ENCODE results near the gene KCNE2.

KCNE2 gene, protein sequence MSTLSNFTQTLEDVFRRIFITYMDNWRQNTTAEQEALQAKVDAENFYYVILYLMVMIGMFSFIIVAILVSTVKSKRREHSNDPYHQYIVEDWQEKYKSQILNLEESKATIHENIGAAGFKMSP

DNA sequence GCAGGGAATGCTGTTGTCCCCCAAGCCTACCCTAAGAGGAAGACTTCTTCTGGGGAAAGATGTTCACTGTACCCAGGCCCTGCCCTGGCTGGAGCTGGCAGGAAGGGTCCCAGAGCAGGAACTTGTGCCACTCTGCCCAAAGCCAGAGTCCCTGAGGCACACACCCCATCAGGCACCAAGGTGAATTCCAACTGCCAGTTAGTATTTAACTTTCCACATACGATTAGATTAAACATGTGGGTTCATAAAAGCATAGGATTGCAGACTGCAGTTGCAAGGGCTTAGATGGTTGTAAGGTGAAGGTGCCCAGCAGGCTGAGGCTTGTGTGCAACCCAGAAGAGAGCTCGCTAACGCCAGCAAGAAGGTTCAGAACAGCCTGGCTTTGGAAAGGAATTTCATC is at the start of gene KCNE2:
Gene KCNE2 (plus strand): TSS at position 274 of the 400 bp plus-strand sequence. CDS start 6,473 bp downstream, outside the sequence.
- FAIRE-seq = no peak

DNA sequence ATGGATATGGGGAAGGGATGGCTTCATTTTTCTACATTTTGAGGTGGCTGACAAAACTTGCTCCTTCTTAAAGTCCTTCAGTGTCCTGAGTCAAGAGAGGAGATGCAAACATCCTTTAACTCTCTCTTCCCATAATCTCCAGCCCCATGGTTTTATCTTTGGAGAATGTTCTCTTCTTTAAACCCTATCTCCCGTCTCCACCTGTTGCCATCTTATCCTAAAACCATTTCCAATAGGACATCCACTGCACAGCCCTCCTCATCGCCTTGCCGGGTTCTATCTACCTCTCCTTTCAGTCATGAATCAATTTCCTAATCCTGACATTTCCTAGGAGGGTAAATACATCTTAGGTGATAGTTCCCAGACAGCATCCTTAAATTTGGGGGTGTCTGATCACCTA is 44.2 kb upstream of the KCNE2 start:
- no peak for FAIRE-seq

DNA sequence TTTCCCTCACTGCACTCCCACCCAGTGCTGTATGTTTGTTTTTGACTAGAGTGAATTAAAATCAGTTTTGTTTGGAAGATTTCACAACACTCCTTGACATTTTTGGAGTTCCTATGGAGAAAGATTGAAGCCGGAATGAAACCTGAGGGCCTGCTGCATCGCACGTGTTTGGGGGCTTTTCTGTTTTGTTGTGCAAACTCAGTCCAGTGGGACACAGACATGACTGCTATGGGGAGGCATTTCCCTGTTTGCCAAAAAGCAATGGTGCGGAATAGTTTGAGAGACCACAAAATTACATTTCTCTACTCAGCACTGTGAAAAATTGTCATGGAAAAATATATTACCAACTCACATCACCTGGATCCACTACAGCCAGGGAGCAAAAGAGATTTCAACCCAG is 43.8 kb upstream of the KCNE2 start:
- FAIRE-seq = no peak

DNA sequence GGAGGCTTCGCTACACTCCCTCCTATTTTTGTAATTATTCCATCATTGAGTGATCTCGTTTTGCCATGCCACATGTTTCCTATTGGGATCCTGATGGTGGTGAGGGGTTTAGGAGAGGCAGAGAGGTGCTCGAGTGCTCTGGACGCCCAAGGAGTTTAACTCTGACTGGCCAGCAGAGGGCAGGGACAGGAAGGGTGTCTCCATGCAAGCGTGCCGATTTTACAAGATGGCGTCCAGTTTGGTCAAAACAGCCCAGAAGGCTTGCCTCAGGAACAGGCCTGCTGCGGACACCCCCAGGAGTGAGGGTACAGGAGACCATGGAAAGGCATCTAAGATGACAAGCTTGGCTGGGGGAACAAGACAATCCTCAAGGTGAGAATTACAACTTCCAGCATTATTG is 33.8 kb upstream of the KCNE2 start:
- no peak for FAIRE-seq

DNA sequence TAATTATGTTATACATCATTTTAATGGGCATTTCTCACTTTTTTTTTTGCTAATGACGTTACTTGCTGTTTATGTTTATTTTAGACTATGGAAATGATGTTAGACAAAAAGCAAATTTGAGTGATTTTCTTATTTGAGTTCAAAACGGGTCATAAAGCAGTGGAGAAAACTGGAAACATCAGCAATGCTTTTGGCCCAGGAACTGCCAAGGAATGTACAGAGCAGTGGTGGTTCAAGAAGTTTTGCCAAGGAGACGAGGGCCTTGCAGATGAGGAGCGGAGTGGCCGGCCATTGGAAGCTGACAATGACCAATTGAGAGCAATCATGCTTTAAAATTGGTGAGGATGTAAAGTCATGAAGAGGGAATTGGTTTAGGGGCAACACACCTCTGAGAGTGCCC is 32.1 kb upstream of the KCNE2 start:
- no peak for FAIRE-seq

DNA sequence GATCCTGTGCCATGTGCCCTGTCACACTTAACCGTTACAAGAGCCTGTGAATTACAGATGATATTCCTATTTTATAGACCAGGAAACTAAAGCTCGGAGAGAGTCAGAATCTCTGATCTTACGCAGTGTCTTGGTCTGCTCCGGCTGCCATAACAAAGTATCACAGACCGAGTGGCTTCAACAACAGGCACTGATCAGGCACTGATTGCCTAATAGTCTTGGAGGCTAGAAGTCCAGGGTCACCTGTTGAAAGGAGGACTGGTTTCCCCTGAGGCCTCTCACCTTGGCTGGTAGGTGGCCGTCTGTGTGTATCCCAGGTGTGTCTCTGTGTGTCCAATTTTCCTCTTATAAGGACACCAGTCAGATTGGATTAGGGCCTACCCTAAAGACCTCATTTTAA is 31.5 kb upstream of the KCNE2 start:
- no peak for FAIRE-seq

DNA sequence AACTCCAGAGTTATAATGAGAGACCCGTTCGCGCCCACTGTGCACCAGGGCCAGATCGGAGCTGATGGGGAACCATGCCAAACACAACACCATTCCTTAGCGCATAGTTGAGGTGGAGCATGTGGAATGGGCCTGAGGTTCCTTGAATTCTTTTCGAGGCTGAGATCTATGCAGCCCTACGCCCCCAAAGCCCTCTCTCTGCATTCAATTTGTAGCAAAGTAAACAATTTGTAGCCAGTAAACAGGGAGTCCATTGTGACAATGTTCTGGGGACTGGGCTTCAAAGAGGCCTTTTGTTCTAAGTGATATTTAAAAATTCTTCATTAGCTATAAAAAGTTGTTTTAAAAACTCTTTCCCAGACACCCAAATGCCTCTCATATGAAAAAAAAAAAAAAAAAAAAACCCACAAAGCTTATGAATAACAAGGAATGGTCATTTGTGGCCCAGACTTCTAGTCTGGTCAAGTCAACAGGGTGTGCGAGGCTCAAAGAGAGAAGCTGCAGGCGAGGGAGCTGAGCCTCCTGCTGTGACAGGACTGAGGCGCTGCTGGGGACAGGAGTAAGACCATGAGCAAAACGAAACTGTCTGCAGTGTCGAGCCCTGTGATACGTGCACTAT is 30.6 kb upstream of the KCNE2 start:
- FAIRE-seq = no peak

DNA sequence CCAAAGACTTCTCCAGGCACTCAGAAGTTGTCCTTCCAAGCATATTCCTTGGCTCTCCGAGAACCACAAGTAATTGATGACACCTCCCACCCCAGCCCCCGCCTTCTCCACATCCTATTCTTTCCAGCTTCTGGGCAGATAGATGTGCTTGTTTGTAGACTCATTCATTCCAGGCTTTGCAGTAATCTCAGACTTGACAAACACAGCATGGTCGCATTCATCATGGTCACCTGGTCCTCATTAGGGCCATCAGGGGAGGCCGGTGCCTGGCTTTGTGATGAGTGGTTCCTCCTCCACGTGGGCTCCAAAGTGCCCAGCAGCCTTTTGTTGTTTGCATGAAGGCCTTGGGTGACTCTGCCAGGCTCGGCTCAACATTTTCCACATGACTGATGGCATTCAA is 28.5 kb upstream of the KCNE2 start:
- FAIRE-seq = no peak

DNA sequence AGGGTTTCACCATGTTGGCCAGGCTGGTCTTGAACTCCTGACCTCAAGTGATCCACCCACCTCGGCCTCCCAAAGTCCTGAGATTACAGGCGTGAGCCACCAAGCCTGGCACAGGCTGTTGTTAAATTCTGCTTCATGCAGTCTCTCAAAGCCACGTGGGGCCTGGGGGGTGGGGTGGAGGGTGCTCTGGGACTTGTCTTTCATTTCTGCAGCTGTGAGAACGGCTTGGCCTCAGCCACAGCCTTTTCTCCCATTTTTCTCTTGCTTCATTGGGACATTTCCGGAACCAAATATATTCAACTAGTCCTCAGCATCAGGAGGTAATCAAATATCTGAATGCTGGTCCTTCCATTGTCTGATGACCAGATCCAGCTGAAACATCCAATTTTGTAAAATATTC is 27.6 kb upstream of the KCNE2 start:
- no peak for FAIRE-seq

DNA sequence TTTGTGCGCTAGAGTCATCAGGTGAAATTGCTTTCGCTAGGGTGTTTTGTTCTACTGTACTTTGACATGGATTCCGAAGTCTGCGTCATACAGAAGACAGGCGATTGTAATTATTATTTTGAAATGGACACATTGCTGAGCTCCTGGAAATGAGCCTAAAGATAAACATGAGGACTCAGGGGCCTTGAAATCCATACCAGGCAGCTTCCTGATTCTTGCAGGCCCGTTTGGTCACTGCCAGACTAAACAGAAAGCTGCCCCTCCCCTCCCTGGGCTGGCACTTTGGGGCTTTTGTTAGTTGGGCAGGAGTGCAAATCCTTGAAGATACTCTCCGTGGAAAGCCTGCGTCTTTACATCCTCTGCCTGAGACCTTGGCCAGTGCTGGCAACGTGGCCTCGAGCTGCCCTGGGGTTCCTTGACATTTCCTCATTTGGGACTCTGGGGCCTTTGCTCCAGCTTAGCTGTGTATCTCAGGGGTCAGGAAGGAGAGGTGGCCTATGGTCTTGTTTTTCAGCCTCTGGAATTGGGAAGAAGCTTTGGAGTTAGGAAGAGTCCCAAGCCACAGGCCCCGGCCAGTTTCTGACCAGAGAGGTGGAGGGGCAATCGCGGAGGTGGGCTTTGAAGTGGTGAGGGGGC is 26.9 kb upstream of the KCNE2 start:
- no peak for FAIRE-seq

DNA sequence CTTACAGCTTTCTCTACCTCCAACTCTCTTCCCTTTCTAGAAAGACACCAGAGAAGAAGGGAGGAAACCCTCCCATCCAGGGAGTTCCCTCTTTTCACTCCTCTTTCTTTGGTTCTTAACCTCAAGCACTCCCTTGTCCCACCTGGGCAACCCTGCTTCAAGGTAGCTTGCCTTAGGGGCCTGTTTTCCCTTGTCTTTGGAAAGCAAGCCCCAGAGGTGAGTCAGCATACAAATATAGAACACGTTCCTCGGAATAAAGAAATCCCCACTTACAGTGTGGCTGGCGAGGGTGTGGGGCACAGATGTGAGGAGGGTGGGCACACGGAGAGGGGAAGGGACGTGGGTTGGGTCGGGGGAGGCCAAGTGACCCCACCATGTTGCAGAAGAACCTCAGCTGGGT is 26.1 kb upstream of the KCNE2 start:
- no peak for FAIRE-seq

DNA sequence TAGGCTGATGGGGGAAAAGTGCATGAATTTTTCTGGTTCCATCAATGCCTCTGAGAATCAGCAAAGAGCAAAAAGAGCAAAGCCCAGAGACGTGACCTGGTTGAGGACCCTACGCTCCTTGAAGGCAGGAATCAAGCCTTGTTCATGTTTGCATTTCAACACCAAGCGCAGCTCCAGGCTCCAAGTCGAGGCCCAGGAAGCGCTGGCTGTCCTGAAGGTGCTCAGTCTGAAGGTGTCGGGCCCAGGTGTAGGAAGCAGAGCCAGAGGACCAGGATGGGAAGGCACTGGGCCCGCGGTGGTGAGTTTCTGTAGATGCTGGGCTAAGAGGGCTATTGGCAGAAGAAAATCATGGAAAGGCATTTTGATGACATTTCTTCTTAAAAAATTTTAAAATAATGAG is 25.6 kb upstream of the KCNE2 start:
- FAIRE-seq = no peak

DNA sequence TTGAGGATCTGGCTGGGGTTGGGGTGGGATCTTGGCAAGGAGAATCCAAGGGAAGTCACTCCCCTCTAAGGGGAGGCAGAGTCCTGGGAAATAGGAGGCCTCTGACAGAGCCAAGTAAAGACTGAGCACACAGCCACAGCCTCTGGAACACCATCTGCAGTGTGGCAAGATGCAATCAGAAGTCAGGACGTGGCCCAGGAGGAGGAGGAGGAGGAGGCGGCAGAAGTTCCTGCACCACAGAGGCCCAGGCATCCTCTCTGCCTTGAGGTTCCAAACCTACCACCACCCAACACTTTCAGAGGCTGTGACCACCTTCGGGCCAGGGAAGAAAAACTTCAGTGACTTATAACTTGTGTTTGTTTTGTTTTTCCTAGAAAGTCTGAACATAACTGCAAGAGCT is 23.7 kb upstream of the KCNE2 start:
- no peak for FAIRE-seq

DNA sequence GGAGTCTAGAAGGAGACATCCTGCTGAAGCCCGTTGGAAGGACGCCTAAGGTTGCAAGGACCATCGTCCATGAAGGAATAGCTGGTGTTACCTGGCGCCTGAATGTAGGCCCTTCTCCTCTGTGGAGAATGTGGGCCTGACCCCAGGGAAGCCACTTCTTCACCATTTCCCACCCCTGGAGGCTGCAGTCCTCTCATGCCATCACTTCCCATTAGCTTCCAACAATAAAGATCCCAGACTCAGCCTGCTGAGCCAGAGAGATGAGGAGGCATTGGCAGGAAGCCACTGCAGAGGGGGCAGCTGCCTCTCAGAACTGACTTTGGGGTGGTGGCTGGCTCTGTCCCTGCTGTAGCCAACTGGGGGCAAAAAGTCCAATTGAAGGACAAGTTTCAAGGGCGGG is 21.3 kb upstream of the KCNE2 start:
- no peak for FAIRE-seq

DNA sequence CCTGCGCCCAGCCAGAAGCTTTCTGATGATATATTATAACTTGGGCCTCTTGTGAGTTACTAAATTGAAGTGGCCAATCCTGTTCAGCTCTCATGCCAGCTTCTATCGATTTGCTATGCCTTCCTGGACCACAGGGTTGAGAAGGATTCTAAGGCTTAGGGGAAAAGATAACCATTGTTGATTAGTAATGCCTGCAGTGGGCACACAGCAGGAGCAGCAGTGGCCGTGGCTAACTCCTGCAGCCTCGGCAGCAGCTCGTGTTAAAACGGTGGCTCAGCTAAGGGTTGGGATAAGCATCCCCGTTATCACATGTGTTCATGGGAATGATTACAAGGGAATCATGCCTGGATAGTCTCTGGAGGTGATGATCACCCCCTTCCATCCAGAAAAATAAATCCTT is 20.5 kb upstream of the KCNE2 start:
- no peak for FAIRE-seq

DNA sequence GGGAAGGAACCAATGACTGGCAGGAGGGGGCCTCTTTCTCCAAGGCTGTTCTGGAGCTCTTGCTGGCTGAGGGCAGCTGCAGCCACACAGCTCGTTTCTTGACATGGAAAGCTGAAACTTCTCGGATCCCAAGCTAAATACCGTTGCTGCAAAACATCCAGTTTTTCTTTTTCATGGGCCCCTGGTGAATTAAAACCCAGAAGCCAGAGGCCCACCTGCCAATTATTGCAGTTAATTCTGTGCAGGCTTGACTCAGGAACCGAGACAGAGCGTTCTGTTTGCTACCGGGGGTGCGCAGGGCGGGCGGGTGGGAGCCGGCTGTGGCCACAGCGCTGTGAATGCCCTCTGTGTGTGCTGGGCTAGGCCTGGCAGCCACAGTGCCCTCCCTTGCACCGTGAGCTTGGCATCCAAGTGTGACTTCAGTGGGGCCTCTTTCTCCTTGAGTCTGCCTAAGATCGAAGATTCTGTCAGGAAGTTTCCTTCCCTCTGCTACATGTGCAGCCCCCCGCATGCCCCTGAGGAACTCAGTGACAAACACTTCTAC is 19.9 kb upstream of the KCNE2 start:
- no peak for FAIRE-seq

DNA sequence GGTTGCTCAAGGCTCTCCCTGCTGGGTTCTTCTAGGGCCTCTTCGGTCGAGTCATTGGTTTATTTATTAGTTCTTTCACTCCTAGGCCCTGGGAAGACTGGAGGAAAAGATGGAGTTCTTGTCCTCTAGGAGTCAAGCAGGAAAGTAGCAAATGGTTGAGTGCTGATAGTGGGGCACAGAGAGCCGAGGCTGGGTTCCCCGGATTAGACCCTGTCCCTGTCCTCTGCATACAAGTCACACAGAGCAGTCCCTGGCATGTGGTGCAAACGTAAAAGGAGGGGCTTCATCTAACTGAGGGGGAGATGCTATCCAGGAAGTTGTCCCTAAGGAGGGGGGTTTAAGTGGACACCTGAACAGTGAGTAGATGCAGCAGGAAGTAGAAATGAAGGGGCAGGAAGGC is 19.2 kb upstream of the KCNE2 start:
- FAIRE-seq = no peak

DNA sequence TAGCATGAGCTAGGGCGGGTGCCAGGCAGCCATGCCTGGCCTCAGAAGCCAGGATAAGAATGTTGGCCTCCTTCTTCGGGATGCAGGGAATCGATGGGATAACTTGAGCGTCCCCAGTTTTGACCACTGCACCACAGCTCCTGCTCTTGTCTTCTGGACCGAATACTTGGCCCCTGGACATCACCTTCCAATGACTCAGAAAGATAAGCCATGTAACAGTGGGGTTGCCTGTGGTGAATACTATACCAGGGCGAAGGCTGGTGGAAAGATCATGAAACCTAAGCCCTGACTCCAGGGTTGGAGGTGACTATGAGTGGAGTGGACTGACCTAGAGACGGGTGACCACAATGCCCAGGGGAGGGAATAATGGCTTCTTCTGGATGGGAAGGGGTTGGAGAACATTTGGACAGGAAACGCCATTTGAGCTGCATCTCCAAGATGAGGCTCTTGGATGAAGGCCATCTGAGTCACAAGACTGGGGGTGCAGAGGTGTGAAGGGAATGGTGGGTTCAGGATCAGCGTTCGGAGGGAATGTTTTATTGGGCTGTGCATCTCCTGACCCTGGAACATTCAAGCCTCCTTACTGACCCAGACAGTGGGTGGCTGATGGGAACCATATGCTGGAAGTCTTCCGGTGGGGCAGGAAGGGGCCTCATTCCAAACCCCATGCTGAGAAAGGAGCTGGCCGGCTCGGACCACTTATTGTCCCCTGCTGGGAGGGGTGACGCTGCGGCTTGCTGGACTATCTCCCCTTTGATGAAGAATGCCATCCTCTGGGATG is 18.5 kb upstream of the KCNE2 start:
- no peak for FAIRE-seq

DNA sequence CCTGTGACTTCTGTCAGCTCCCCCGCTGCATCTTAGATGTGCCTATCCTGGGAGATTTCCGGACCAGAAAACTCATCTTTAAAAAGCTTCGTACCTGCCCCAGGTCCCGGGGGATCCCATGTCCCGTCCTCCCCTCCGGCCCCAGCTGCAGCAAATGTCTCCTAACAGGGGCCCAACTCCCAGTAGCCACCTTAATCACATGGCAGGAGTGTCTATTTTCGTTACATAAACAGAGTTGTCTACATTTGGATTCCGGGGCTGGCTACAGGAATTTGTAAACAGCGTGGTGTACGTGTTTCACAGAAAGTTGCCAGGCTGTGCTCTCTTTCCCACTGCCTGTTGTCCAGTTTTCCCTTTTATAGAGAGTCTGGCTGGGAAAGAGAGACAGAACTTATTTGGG is 17.9 kb upstream of the KCNE2 start:
- FAIRE-seq = no peak

DNA sequence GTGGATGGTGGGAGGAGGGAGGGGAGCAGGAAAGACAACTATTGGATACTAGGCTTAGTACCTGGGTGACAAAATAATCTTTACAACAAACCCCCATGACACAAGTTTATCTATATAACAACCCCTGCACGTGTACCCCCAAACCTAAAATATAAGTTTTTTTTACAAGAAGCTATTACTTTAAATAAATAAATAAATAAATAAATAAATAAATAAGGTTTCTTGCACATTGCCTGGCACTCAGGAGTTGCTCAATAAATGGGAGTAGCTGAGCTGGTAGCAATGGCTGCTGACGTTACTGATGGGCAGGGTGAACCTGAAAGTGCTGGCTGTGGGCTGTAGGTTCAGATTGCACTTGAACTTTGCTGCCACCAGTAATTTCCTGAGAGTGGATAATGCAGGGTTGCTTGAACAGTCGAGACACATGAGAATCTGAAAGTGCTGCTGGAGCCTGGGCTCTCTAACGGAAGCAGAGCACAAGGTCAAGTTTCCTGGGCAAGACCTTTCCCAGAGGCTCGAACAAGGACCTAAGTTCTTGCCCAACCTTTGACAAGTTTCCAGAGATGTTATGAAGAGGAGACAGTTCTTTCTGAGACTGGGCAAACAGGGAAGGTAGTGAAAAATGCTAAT is 14.8 kb upstream of the KCNE2 start:
- FAIRE-seq = no peak

DNA sequence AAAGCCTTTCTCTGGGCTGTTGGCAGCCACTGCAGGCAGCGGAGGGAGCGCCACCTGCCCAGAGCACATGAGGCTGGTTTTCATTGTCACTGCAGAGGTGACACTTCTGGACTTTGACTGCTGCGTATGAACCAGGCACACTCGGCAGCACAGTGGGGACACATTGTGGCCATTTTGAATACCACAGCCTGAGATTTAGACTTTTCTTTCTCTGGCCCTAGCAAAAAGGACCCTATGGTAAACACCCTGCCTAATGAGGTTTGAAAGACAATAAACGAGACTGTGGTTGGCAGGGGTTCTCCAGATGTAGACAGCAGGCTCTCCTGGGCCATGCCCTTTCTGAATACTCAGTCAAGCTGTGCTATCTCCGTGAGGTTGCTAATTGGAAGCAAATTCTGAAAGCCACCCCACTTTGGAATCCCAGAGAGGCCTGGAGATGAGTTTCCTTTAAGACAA is 12.0 kb upstream of the KCNE2 start:
- FAIRE-seq = peak; percentile 41

DNA sequence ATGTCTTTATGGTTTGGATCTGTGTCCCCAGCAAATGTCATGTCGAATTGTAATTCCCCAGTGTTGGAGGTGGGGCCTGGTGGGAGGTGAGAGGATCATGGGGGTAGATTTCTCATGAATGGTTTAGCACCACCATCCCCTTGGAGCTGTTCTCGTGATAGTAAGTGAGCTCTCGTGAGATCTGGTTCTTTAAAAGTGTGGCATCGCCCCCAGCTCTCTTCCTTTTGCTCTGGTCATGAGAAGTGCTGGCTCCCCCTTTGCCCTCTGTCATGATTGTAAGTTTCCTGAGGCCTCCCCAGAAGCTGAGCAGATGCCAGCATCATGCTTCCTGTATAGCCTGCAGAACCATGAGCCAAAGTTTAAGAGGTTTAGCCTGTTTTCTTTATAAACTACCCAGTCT is 11.2 kb upstream of the KCNE2 start:
- no peak for FAIRE-seq

DNA sequence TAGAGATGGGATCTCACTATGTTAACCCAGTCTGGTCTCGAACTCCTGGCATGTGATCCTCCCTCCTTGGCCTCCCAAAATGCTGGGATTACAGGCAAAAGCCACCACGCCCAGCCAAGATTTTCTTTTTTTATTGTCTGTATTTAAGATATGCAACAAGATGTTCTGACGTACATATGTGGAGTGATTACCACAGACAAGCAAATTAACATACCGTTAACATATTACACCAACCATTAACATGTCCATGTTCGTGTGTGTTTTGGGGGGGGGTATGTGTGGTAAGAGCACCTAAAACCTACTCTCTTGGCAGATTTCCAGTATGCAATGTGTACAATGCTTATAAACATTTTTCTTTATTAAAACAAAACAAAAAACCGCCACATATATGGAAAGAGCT is 10.6 kb upstream of the KCNE2 start:
- no peak for FAIRE-seq
